HEK293 (cell line): ENCODE measurements around the gene PDIA4.

ENCODE experiments used
- CTCF ChIA-PET: fragments of 350-600 bp; formaldehyde crosslinking; extraction: SDS; loops from one replicate; lab custom pipeline; 2021; ENCODE audit warnings: antibody characterized with exemption; lab: Yijun Ruan, JAX
- POLR2A ChIA-PET: fragments of 300-600 bp; formaldehyde crosslinking; extraction: SDS; loops from one replicate; lab custom pipeline; 2020; ENCODE audit warnings: antibody characterized with exemption, inconsistent platforms; lab: Yijun Ruan, JAX
- H3K27ac ChIP-seq: fragments of 200-500 bp; sonication (Bioruptor generic); 2 replicates; pipeline ENCODE4 v1.5.1; 2014; ENCODE audit warnings: low read depth, low read length, control low read depth, inconsistent platforms; ENCODE audit errors: extremely low read depth
- H3K36me3 ChIP-seq, 2 experiments: fragments of 200-500 bp in 1 of 2; sonication (Bioruptor generic) in 1 of 2; 1 replicate in 1 of 2; 2 replicates in 1 of 2; pipeline ENCODE4 v1.5.1; 2014 to 2017; ENCODE audit warnings: inconsistent platforms in 2 of 2, low read length in 2 of 2; ENCODE audit not compliant: control insufficient read depth in 2 of 2, insufficient read depth in 1 of 2
- H3K4me1 ChIP-seq: fragments of 200-500 bp; sonication (Bioruptor generic); 2 replicates; pipeline ENCODE4 v1.5.1; 2014; ENCODE audit warnings: mild to moderate bottlenecking, low read length, inconsistent platforms; ENCODE audit not compliant: control insufficient read depth, insufficient read depth
- H3K4me3 ChIP-seq: 2 replicates; pipeline ENCODE4 v1.5.1; 2011; ENCODE audit warnings: low read depth, mild to moderate bottlenecking, control low read depth, low read length, moderate library complexity
- H3K9me3 ChIP-seq: fragments of 200-500 bp; sonication (Bioruptor generic); 2 replicates; pipeline ENCODE4 v1.5.1; 2014; ENCODE audit warnings: low read depth, low read length, inconsistent platforms; ENCODE audit not compliant: control insufficient read depth, insufficient read depth
- GLIS1 ChIP-seq: fragments of 450-650 bp; formaldehyde crosslinking; IDR thresholded peaks from 2 replicates; pipeline ENCODE4 v1.5.1; 2016; ENCODE audit warnings: missing biosample characterization, missing genetic modification characterization
- HOXD13 ChIP-seq: sonication (generic); formaldehyde crosslinking; IDR thresholded peaks from 2 replicates; pipeline ENCODE4 v1.8.0; 2022; ENCODE audit warnings: missing genetic modification reagents, borderline replicate concordance
- PRDM4 ChIP-seq: fragments of 450-650 bp; formaldehyde crosslinking; IDR thresholded peaks from 2 replicates; pipeline ENCODE4 v1.5.1; 2017; ENCODE audit warnings: missing biosample characterization, missing genetic modification characterization
- TSHZ1 ChIP-seq: fragments of 450-650 bp; formaldehyde crosslinking; IDR thresholded peaks from 2 replicates; pipeline ENCODE4 v1.5.1; 2016; ENCODE audit warnings: missing biosample characterization, missing genetic modification characterization, borderline replicate concordance
- ZBTB1 ChIP-seq: fragments of 450-650 bp; formaldehyde crosslinking; IDR thresholded peaks from 2 replicates; pipeline ENCODE4 v1.5.1; 2016; ENCODE audit warnings: missing biosample characterization, missing genetic modification characterization
- ZBTB26 ChIP-seq: fragments of 450-650 bp; formaldehyde crosslinking; optimal IDR thresholded peaks from 2 replicates; pipeline ENCODE3; 2016; ENCODE audit warnings: missing biosample characterization, mild to moderate bottlenecking, missing genetic modification characterization
- ZFP37 ChIP-seq: fragments of 450-650 bp; formaldehyde crosslinking; IDR thresholded peaks from 2 replicates; pipeline ENCODE4 v1.5.1; 2016; ENCODE audit warnings: missing biosample characterization, missing genetic modification characterization
- ZNF10 ChIP-seq: fragments of 450-650 bp; formaldehyde crosslinking; IDR thresholded peaks from 2 replicates; pipeline ENCODE4 v1.5.1; 2017; ENCODE audit warnings: missing biosample characterization, missing genetic modification characterization
- ZNF121 ChIP-seq: fragments of 450-650 bp; formaldehyde crosslinking; IDR thresholded peaks from 2 replicates; pipeline ENCODE4 v1.5.1; 2016; ENCODE audit warnings: missing biosample characterization, missing genetic modification characterization
- ZNF133 ChIP-seq: fragments of 450-650 bp; formaldehyde crosslinking; IDR thresholded peaks from 2 replicates; pipeline ENCODE4 v1.5.1; 2016; ENCODE audit warnings: missing biosample characterization, missing genetic modification characterization
- ZNF211 ChIP-seq: fragments of 450-650 bp; formaldehyde crosslinking; IDR thresholded peaks from 2 replicates; pipeline ENCODE4 v1.5.1; 2016; ENCODE audit warnings: low read depth, missing biosample characterization, missing genetic modification characterization
- ZNF302 ChIP-seq: fragments of 450-650 bp; formaldehyde crosslinking; IDR thresholded peaks from 2 replicates; pipeline ENCODE4 v1.5.1; 2016; ENCODE audit warnings: missing biosample characterization, missing genetic modification characterization, low read depth
- ZNF394 ChIP-seq: fragments of 450-650 bp; formaldehyde crosslinking; IDR thresholded peaks from 2 replicates; pipeline ENCODE4 v1.5.1; 2016; ENCODE audit warnings: missing biosample characterization, missing genetic modification characterization, mild to moderate bottlenecking, moderate library complexity, borderline replicate concordance
- ZNF426 ChIP-seq: fragments of 450-650 bp; formaldehyde crosslinking; IDR thresholded peaks from 2 replicates; pipeline ENCODE4 v1.5.1; 2017; ENCODE audit warnings: missing biosample characterization, missing genetic modification characterization, mild to moderate bottlenecking, inconsistent platforms, moderate library complexity
- ZNF510 ChIP-seq: fragments of 450-650 bp; formaldehyde crosslinking; IDR thresholded peaks from 2 replicates; pipeline ENCODE4 v1.5.1; 2018; ENCODE audit warnings: mild to moderate bottlenecking, missing genetic modification characterization, missing biosample characterization; ENCODE audit not compliant: insufficient replicate concordance
- ZNF555 ChIP-seq: fragments of 450-650 bp; formaldehyde crosslinking; conservative IDR thresholded peaks from 2 replicates; pipeline ENCODE4 v1.5.1; 2017; ENCODE audit warnings: missing biosample characterization, mild to moderate bottlenecking, missing genetic modification characterization, inconsistent platforms
- ZNF596 ChIP-seq: fragments of 450-650 bp; IDR thresholded peaks from 2 replicates; pipeline ENCODE4 v1.5.0; 2018; ENCODE audit warnings: missing biosample characterization, mild to moderate bottlenecking, missing genetic modification characterization, moderate library complexity
- ZSCAN16 ChIP-seq: fragments of 450-650 bp; formaldehyde crosslinking; IDR thresholded peaks from 2 replicates; pipeline ENCODE4 v1.5.1; 2016; ENCODE audit warnings: missing biosample characterization, missing genetic modification characterization
- TF ChIP-seq, protein P1 (sequence below): fragments of 450-650 bp; formaldehyde crosslinking; IDR thresholded peaks from 2 replicates; pipeline ENCODE4 v1.5.1; 2017; ENCODE audit warnings: missing biosample characterization, missing genetic modification characterization

PDIA4 gene

DNA sequence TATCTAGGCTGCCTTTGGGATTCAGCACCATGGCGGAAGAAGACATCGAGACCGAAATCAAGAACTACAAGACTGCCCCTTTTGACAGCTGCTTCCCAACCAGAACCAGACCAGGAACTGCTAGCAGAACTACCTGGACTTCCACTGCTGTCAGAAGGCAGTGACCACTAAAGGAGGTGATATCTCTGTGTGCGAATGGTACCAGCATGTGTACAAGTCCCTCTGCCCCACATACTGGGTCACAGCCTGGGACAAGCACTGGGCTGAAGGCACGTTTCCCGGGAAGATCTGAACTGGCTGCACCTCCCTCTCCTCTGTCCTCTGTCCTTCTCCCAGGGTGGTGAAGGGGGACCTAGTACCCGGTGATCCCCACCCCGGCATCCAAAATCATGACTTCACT is 25.6 kb upstream of the PDIA4 start:
- TF ChIP-seq ZFP37 (no peak), ZNF211 (tag by site-specific recombination) (no peak)
- Histone ChIP-seq H3K36me3 (no peaks in the 10 kb centered on the region), H3K4me3 (no peak overlapping the region), H3K4me1 (no peaks in the 10 kb centered on the region), H3K9me3 (no peaks in the 10 kb centered on the region), H3K27ac (no peak overlapping the region)
- ChIA-PET POLR2A (no interaction called here), CTCF (interaction anchor here (0.7 to 0.8 kb wide), 2 partner anchors 41 to 48 kb away, joined by 3 read pairs; no protein-coding TSS in a partner anchor)

DNA sequence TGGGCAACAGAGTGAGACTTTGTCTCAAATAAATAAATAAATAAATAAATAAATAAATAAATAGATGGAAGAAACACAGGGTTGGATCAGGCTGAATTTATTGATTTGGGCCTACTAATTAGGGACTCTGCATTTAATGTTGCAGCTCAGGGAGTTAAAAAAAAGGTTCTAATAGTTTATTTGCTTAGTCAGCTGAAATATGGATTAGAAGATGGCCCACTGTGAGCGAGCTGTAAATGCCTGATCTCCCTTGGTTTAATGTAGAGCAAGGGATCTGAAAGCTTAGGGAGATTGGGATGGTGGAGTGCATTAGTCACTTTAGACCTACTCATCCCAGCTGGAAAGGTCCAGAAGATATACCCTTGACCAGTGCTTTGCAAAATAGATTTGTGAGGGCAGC is 25.1 kb upstream of the PDIA4 start:
- H3K4me1 ChIP-seq = no peaks in the 10 kb centered on the region
- no peaks in the 10 kb centered on the region for H3K36me3 ChIP-seq
- no peak overlapping the region for H3K27ac ChIP-seq
- no peak overlapping the region for H3K4me3 ChIP-seq
- ChIA-PET CTCF (interaction anchor here (0.8 to 2.1 kb wide), 2 partner anchors 12 to 48 kb away, joined by 3 to 9 read pairs; no protein-coding TSS in a partner anchor), POLR2A (no interaction called here)
- no peaks in the 10 kb centered on the region for H3K9me3 ChIP-seq
- TF ChIP-seq PRDM4 (tag by site-specific recombination) (no peak), ZBTB26 (tag by site-specific recombination) (no peak), ZNF426 (0 out of 2 replicates have a peak, but pooled peaks have one; percentile 14)

DNA sequence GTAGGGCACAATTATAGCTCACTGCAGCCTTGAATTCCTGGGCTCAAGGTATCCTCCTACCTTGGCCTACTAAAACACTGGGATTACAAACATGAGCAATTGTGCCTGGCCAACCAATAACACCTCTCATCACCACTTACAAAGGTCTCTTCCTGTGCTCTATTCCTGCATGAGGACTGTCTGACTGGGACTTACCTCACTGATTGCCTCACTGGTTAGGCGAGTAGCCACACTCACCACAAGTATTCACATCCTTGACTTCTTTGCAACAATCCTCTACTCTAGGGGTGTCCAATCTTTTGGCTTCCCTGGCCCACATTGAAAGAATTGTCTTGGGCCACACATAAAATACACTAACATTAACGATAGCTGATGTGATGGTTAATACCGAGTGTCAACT is 22.6 kb upstream of the PDIA4 start:
- H3K27ac ChIP-seq = no peak overlapping the region
- ChIA-PET POLR2A (no interaction called here), CTCF (interaction anchor here (1.2 to 2.1 kb wide), 2 partner anchors 15 to 21 kb away, joined by 3 to 9 read pairs; no protein-coding TSS in a partner anchor)
- no peaks in the 10 kb centered on the region for H3K4me1 ChIP-seq
- no peak for TF ChIP-seq ZNF10
- no peak for TF ChIP-seq ZNF121 (tag by site-specific recombination)
- TF ChIP-seq ZNF555 (tag by site-specific recombination) = no peak
- no peak for TF ChIP-seq ZNF302 (tag by site-specific recombination)
- TF ChIP-seq ZNF133 = no peak
- TF ChIP-seq, protein P1, sequence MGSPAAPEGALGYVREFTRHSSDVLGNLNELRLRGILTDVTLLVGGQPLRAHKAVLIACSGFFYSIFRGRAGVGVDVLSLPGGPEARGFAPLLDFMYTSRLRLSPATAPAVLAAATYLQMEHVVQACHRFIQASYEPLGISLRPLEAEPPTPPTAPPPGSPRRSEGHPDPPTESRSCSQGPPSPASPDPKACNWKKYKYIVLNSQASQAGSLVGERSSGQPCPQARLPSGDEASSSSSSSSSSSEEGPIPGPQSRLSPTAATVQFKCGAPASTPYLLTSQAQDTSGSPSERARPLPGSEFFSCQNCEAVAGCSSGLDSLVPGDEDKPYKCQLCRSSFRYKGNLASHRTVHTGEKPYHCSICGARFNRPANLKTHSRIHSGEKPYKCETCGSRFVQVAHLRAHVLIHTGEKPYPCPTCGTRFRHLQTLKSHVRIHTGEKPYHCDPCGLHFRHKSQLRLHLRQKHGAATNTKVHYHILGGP (tag by site-specific recombination) = no peak
- no peak for TF ChIP-seq GLIS1 (tag by site-specific recombination)
- H3K9me3 ChIP-seq = no peaks in the 10 kb centered on the region
- no peak overlapping the region for H3K4me3 ChIP-seq
- H3K36me3 ChIP-seq = no peaks in the 10 kb centered on the region

DNA sequence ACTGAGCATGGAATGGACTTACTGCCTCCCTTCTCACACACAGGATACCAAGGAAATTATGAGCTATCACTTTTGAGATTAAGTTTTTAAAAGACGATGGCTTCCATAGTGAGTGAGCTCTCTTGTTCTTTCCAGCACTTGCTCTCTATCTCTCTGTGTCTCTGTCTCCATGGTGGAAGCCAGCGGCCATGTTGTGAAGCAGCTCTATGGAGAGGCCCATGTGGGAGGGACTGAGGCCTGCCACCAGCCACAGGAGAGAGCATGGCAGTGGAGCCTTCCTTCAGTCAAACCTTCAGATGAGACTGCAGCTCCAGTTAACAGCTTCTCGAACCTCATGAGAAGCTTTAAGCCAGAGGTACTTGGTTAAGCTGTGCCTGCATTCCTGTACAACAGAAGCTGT is 20.5 kb upstream of the PDIA4 start:
- Histone ChIP-seq H3K4me1 (no peaks in the 10 kb centered on the region), H3K9me3 (no peaks in the 10 kb centered on the region), H3K27ac (no peak overlapping the region), H3K36me3 (no peaks in the 10 kb centered on the region), H3K4me3 (no peak overlapping the region)
- ChIA-PET POLR2A (no interaction called here), CTCF (interaction anchor here (0.7 kb wide), 1 partner anchor 17 kb away, joined by 3 read pairs; no protein-coding TSS in a partner anchor)
- TF ChIP-seq ZNF510 (tag by site-specific recombination) (no peak), TSHZ1 (tag by site-specific recombination) (no peak), ZBTB1 (tag by site-specific recombination) (no peak), ZNF596 (tag by site-specific recombination) (no peak), ZNF394 (tag by site-specific recombination) (no peak), ZSCAN16 (no peak), HOXD13 (CRISPR knock-in tag) (no peak)
